Testis (tissue), 3 donors: ENCODE results near the gene SH2D3C. TPM values are rescaled to one million over a fixed set of nuclear protein-coding genes. Genes with fewer than 3 reads are reported as not detected.
"Not testable (repeated sequence)": the region's sequence is repeated elsewhere in the genome, so short reads cannot be mapped to it uniquely, and the experiment has no call there.

Experiments used
- DNase-seq: peaks from one replicate; pipeline ENCODE4 v3.0.0-alpha.2; 2019
- H3K27ac ChIP-seq, 2 donors: fragments of 200-600 bp; sonication (generic); one replicate each; pipeline ENCODE4 v1.5.1; 2019
- H3K27me3 ChIP-seq: fragments of 200-600 bp; sonication (generic); one replicate; pipeline ENCODE4 v1.5.1; 2019
- H3K36me3 ChIP-seq: fragments of 200-600 bp; sonication (generic); one replicate; pipeline ENCODE4 v1.5.1; 2017; ENCODE audit warnings: low read depth; ENCODE audit errors: missing control alignments
- H3K4me1 ChIP-seq: fragments of 200-600 bp; sonication (generic); one replicate; pipeline ENCODE4 v1.5.1; 2019
- H3K4me3 ChIP-seq, 2 donors: fragments of 200-600 bp; sonication (generic); one replicate each; pipeline ENCODE4 v1.5.1; 2017 to 2019
- H3K9me3 ChIP-seq: fragments of 200-600 bp; sonication (generic); one replicate; pipeline ENCODE4 v1.5.1; 2017
- CTCF ChIP-seq, 3 experiments: fragments of 450-650 bp in 2 of 3; fragments of 200-600 bp in 1 of 3; sonication (generic) in 1 of 3; IDR thresholded peaks; one replicate each; pipeline ENCODE4 v1.5.1; 2016 to 2019; ENCODE audit warnings: antibody characterized with exemption in 3 of 3, mild to moderate bottlenecking in 2 of 3, moderate library complexity in 1 of 3
- POLR2A ChIP-seq: fragments of 450-650 bp; IDR thresholded peaks from one replicate; pipeline ENCODE4 v1.6.1; 2017; ENCODE audit warnings: antibody characterized with exemption, mild to moderate bottlenecking, moderate library complexity
- WGBS, 2 donors: methylation state at CpG; one replicate each; pipeline ENCODE4 v1.1.5; 2018; 5-methylcytosine and 5-hydroxymethylcytosine counted together
- intact Hi-C: fragments of 100-400 bp; cut with DNase I; formaldehyde crosslinking; loops from one replicate; pipeline ENCODE4 v1.15.1; 2023; ENCODE audit warnings: low total_unique reads
- polyA plus RNA-seq: library from polyadenylated mRNA; stranded (reverse); fragments of 350-450 nt; fragmentation: Illumina TruSeq; extraction: RNeasy Lipid Tissue Mini Kit (QIAGEN cat#74804); gene quantifications from one replicate; pipeline ENCODE4 v1.2.3, GENCODE V29; 2014; ENCODE audit warnings: low read depth, low replicate concordance; ENCODE audit not compliant: insufficient read depth
- total RNA-seq, 2 donors: library from RNA; depleted of rRNA; stranded (reverse); fragments of >200 nt; gene quantifications; one replicate each; pipeline ENCODE4 v1.2.3, GENCODE V29; 2016

Gene SH2D3C
- total and polyA plus RNA-seq, 3 donors from 2014 or later: 6.6 to 9.6 (median 8.8) TPM

- Histone ChIP-seq H3K9me3 (no peaks in the 10 kb centered on the region), H3K27me3 (no peaks in the 10 kb centered on the region), H3K27ac (no peak overlapping the region), H3K4me1 (no peaks in the 10 kb centered on the region), H3K4me3 (no peak overlapping the region), H3K36me3 (no peaks in the 10 kb centered on the region)
- 62 to 66% methylated on average over 7 of the region's 7 CpGs for WGBS, 2 donors
- intact Hi-C loops: no loop called here
- TF ChIP-seq CTCF (IDR thresholded peaks at IDR 0.05): peak in 2 of 3 experiments; percentile 22 to 38
- TF ChIP-seq POLR2A: no peak
- DNase-seq: peak; percentile 55
Observed at GRCh38 chr9:127763918-127764384, 14.5 kb downstream of the SH2D3C start.

GRCh38 chr9:127762111-127762676 lies 16.3 kb downstream of the SH2D3C start:
- Histone ChIP-seq H3K4me1 (no peaks in the 10 kb centered on the region), H3K4me3 (no peak overlapping the region), H3K36me3 (no peaks in the 10 kb centered on the region), H3K9me3 (no peaks in the 10 kb centered on the region), H3K27me3 (no peaks in the 10 kb centered on the region), H3K27ac (no peak overlapping the region)
- intact Hi-C loops: no loop called here
- no peak for TF ChIP-seq POLR2A
- no peak for TF ChIP-seq CTCF (IDR thresholded peaks at IDR 0.05)
- no peak for DNase-seq
- 65 to 72% methylated on average over 16 of the region's 16 CpGs for WGBS, 2 donors

- no peaks in the 10 kb centered on the region for H3K36me3 ChIP-seq
- H3K4me3 ChIP-seq: no peak overlapping the region
- TF ChIP-seq POLR2A: no peak
- TF ChIP-seq CTCF (IDR thresholded peaks at IDR 0.05): no peak
- WGBS, 2 donors: 61 to 63% methylated on average over 3 to 5 of the region's 5 CpGs
- H3K9me3 ChIP-seq: no peaks in the 10 kb centered on the region
- intact Hi-C loops: no loop called here
- H3K27me3 ChIP-seq: no peaks in the 10 kb centered on the region
- H3K27ac ChIP-seq: no peak overlapping the region
- no peak for DNase-seq
- H3K4me1 ChIP-seq: no peaks in the 10 kb centered on the region
Observed at GRCh38 chr9:127761491-127761956, 16.9 kb downstream of the SH2D3C start.

GRCh38 chr9:127761061-127761460 lies 17.4 kb downstream of the SH2D3C start:
- Histone ChIP-seq H3K4me3 (no peak overlapping the region), H3K27ac (no peak overlapping the region), H3K9me3 (no peaks in the 10 kb centered on the region), H3K4me1 (no peaks in the 10 kb centered on the region), H3K36me3 (no peaks in the 10 kb centered on the region), H3K27me3 (no peaks in the 10 kb centered on the region)
- WGBS, 2 donors: 87 to 95% methylated on average over 5 of the region's 5 CpGs
- TF ChIP-seq CTCF (IDR thresholded peaks at IDR 0.05) (no peak), POLR2A (no peak)
- DNase-seq: no peak
- intact Hi-C loops: no loop called here

GRCh38 chr9:127758843-127759242 lies 19.6 kb downstream of the SH2D3C start:
- WGBS, 2 donors: 92 to 93% methylated on average over 5 of the region's 5 CpGs
- intact Hi-C loops: no loop called here
- no peaks in the 10 kb centered on the region for H3K9me3 ChIP-seq
- H3K27ac ChIP-seq: no peak overlapping the region
- TF ChIP-seq CTCF (IDR thresholded peaks at IDR 0.05): no peak
- TF ChIP-seq POLR2A: no peak
- no peaks in the 10 kb centered on the region for H3K27me3 ChIP-seq
- H3K4me1 ChIP-seq: no peaks in the 10 kb centered on the region
- DNase-seq: no peak
- H3K36me3 ChIP-seq: no peaks in the 10 kb centered on the region
- no peak overlapping the region for H3K4me3 ChIP-seq

- intact Hi-C loops: not testable (repeated sequence)
- WGBS, 2 donors: 83 to 86% methylated on average over 10 to 11 of the region's 11 CpGs
Observed at GRCh38 chr9:127756776-127757175, 21.7 kb downstream of the SH2D3C start.

More at GRCh38 chr9:127756776-127757175, 21.7 kb downstream of the SH2D3C start:
- not testable (repeated sequence) for H3K9me3 ChIP-seq, DNase-seq, H3K27me3 ChIP-seq, H3K36me3 ChIP-seq, H3K27ac ChIP-seq, H3K4me3 ChIP-seq, H3K4me1 ChIP-seq
